Adrenal gland (tissue), 5 donors: ENCODE data around the gene LHPP.

Experiments
- POLR2A ChIP-seq, 2 donors: fragments of 450-650 bp; IDR thresholded peaks; one replicate each; pipeline ENCODE4 v1.6.1; 2017; ENCODE audit warnings: antibody characterized with exemption in 2 of 2, mild to moderate bottlenecking in 2 of 2, moderate library complexity in 1 of 2
- TF ChIP-seq, protein P1 (sequence below), 6 experiments: fragments of 450-650 bp in 4 of 6; fragments of 200-600 bp in 2 of 6; sonication (generic) in 1 of 6; IDR thresholded peaks; 1 replicate in 5 of 6; 2 replicates in 1 of 6; pipeline versions ENCODE4 v1.5.1 to v1.8.0; 2016 to 2021; ENCODE audit warnings: antibody characterized with exemption in 6 of 6, mild to moderate bottlenecking in 2 of 6, moderate library complexity in 1 of 6
- donor health status: DM: no; HTN: no; CAD: no.

DNA sequence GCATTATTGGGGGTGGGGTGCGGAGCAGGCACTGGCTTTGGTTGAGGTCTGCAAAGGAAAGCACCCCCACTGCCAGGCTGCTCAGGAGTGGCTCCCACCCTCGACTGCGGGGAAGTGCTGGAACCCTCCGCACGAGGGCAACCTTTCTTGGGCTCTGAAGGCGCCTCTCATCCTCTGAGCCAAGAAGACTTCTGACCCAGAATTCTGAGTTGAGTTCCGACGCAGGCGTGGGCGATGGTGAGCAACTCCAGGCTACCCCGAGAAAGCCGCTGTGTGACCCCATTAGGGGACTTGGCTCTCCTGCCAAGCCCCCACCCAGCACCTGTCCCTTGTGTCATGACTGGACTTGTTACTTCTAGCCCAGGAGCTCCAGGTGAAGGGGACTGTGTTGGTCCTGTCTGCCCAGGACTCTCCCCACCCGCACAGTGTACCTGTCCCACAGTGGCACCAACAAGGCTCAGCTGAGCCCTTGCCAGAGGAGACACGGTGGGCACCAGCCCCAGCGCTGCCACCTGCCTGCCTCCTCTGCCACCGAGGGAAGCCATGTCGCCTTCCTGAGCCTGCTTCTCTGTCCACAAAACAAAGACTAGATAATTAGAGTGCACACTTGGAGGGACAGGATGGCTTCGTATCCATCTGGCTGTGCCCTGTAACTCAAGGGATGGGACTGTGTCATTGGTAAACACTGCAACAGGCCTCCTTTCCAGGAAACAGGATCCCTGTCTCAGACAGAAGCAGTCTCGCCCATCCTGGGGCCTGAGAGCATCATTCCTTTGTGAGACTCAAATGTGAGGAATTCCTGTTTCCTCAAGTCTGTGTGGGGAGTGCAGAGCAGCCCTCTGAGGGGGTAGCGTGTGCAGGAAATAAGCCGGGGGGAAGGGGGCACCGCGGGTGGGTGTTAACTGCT, 128.8 kb downstream of the LHPP start:
- TF ChIP-seq, protein P1, sequence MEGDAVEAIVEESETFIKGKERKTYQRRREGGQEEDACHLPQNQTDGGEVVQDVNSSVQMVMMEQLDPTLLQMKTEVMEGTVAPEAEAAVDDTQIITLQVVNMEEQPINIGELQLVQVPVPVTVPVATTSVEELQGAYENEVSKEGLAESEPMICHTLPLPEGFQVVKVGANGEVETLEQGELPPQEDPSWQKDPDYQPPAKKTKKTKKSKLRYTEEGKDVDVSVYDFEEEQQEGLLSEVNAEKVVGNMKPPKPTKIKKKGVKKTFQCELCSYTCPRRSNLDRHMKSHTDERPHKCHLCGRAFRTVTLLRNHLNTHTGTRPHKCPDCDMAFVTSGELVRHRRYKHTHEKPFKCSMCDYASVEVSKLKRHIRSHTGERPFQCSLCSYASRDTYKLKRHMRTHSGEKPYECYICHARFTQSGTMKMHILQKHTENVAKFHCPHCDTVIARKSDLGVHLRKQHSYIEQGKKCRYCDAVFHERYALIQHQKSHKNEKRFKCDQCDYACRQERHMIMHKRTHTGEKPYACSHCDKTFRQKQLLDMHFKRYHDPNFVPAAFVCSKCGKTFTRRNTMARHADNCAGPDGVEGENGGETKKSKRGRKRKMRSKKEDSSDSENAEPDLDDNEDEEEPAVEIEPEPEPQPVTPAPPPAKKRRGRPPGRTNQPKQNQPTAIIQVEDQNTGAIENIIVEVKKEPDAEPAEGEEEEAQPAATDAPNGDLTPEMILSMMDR (IDR thresholded peaks at IDR 0.05): no peak
- no peak for TF ChIP-seq POLR2A (IDR thresholded peaks at IDR 0.05)
